Ishikawa (cell line): ENCODE results near the gene RNLS.

Experiments
- CREB1 ChIP-seq: IDR thresholded peaks from 2 replicates; pipeline ENCODE4 v1.6.1; 2012; ENCODE audit warnings: low read depth
- EGR1 ChIP-seq: IDR thresholded peaks from 2 replicates; pipeline ENCODE4 v1.6.1; 2012
- EP300 ChIP-seq: IDR thresholded peaks from 2 replicates; pipeline ENCODE4 v1.6.1; 2012; ENCODE audit warnings: borderline replicate concordance
- FOXM1 ChIP-seq: IDR thresholded peaks from 2 replicates; pipeline ENCODE4 v1.6.1; 2012; ENCODE audit warnings: low read depth, borderline replicate concordance
- MAX ChIP-seq: IDR thresholded peaks from 2 replicates; pipeline ENCODE4 v1.6.1; 2012
- RAD21 ChIP-seq: IDR thresholded peaks from 2 replicates; pipeline ENCODE4 v1.6.1; 2012; ENCODE audit warnings: low read depth
- REST ChIP-seq: IDR thresholded peaks from 2 replicates; pipeline ENCODE4 v1.6.1; 2012; ENCODE audit warnings: low read depth, mild to moderate bottlenecking
- TAF1 ChIP-seq: IDR thresholded peaks from 2 replicates; pipeline ENCODE4 v1.6.1; 2012; ENCODE audit warnings: low read depth, mild to moderate bottlenecking
- TCF12 ChIP-seq: IDR thresholded peaks from 2 replicates; pipeline ENCODE4 v1.6.1; 2012; ENCODE audit warnings: low read depth
- TEAD4 ChIP-seq: IDR thresholded peaks from 2 replicates; pipeline ENCODE4 v1.6.1; 2012
- USF1 ChIP-seq: IDR thresholded peaks from 2 replicates; pipeline ENCODE4 v1.6.1; 2012
- YY1 ChIP-seq: IDR thresholded peaks from 2 replicates; pipeline ENCODE4 v1.6.1; 2012; ENCODE audit warnings: low read depth
- ZBTB7A ChIP-seq: IDR thresholded peaks from 2 replicates; pipeline ENCODE4 v1.6.1; 2012; ENCODE audit warnings: low read depth

- no peak for TF ChIP-seq CREB1
- TF ChIP-seq RAD21 = no peak
- no peak for TF ChIP-seq MAX
- TF ChIP-seq TEAD4 = no peak
- TF ChIP-seq FOXM1 = no peak
- TF ChIP-seq TAF1 = no peak
- no peak for TF ChIP-seq TCF12
- TF ChIP-seq EP300 = no peak
- TF ChIP-seq YY1 = no peak
- TF ChIP-seq REST = no peak
- TF ChIP-seq USF1 = no peak
- no peak for TF ChIP-seq EGR1
- TF ChIP-seq ZBTB7A = no peak
These were observed 127.3 kb downstream of the RNLS start for GRCh38 chr10:88455831-88456230.
